ENCODE results near the gene AURKA. TPM values are rescaled to one million over a fixed set of nuclear protein-coding genes. Genes with fewer than 3 reads are reported as not detected.

AURKA gene
- total RNA-seq, 1 donor: 4.7 TPM

- H3K4me1 ChIP-seq (ENCODE audit: insufficient read depth, low read length): peaks cover 4% of the 10 kb centered on the region
- TF ChIP-seq CTCF (IDR thresholded peaks at IDR 0.05; ENCODE audit: extremely low read depth, low read depth, low read length): no peak
- no peaks in the 10 kb centered on the region for H3K9me3 ChIP-seq (ENCODE audit: low read depth, low read length)
- H3K4me3 ChIP-seq (ENCODE audit: insufficient read depth, low read length): no peak overlapping the region
- H3K36me3 ChIP-seq (ENCODE audit: insufficient read depth, low read length): peaks cover 34% of the 10 kb centered on the region
- no peak overlapping the region for H3K4me2 ChIP-seq (ENCODE audit: insufficient read depth, low read length)
- H3K79me2 ChIP-seq (ENCODE audit: insufficient read depth, low read length): peaks cover 41% of the 10 kb centered on the region
- no peak overlapping the region for H2AFZ ChIP-seq (ENCODE audit: low read length)
- no peak for DNase-seq (ENCODE audit: insufficient read length, low spot score, missing footprints)
- no peaks in the 10 kb centered on the region for H4K20me1 ChIP-seq (ENCODE audit: insufficient read depth, low read length)
- H3K27me3 ChIP-seq (ENCODE audit: insufficient read depth, low read length): no peaks in the 10 kb centered on the region
- H3K27ac ChIP-seq (ENCODE audit: low read depth, low read length): no peak overlapping the region
Observed at GRCh38 chr20:56371977-56372376, 20.0 kb downstream of the AURKA start.

GRCh38 chr20:56369179-56369578 is 22.8 kb downstream of the AURKA start:
- no peak overlapping the region for H3K27ac ChIP-seq (ENCODE audit: low read depth, low read length)
- H3K4me2 ChIP-seq (ENCODE audit: insufficient read depth, low read length): no peak overlapping the region
- peaks cover under 1% of the 10 kb centered on the region for H3K4me1 ChIP-seq (ENCODE audit: insufficient read depth, low read length)
- peaks cover 21% of the 10 kb centered on the region for H3K79me2 ChIP-seq (ENCODE audit: insufficient read depth, low read length)
- H4K20me1 ChIP-seq (ENCODE audit: insufficient read depth, low read length): no peaks in the 10 kb centered on the region
- no peak for TF ChIP-seq CTCF (IDR thresholded peaks at IDR 0.05; ENCODE audit: extremely low read depth, low read depth, low read length)
- no peaks in the 10 kb centered on the region for H3K27me3 ChIP-seq (ENCODE audit: insufficient read depth, low read length)
- H3K4me3 ChIP-seq (ENCODE audit: insufficient read depth, low read length): no peak overlapping the region
- H3K9me3 ChIP-seq (ENCODE audit: low read depth, low read length): no peaks in the 10 kb centered on the region
- no peak overlapping the region for H2AFZ ChIP-seq (ENCODE audit: low read length)
- no peak for DNase-seq (ENCODE audit: insufficient read length, low spot score, missing footprints)
- peaks cover 46% of the 10 kb centered on the region for H3K36me3 ChIP-seq (ENCODE audit: insufficient read depth, low read length)

GRCh38 chr20:56368351-56369134 is 23.5 kb downstream of the AURKA start:
- Histone ChIP-seq H3K36me3 (ENCODE audit: insufficient read depth, low read length) (peaks cover 48% of the 10 kb centered on the region), H3K4me1 (ENCODE audit: insufficient read depth, low read length) (no peaks in the 10 kb centered on the region), H3K27me3 (ENCODE audit: insufficient read depth, low read length) (no peaks in the 10 kb centered on the region), H2AFZ (ENCODE audit: low read length) (no peak overlapping the region), H3K4me2 (ENCODE audit: insufficient read depth, low read length) (no peak overlapping the region), H4K20me1 (ENCODE audit: insufficient read depth, low read length) (peaks cover 5% of the 10 kb centered on the region), H3K4me3 (ENCODE audit: insufficient read depth, low read length) (no peak overlapping the region), H3K27ac (ENCODE audit: low read depth, low read length) (no peak overlapping the region), H3K9me3 (ENCODE audit: low read depth, low read length) (no peaks in the 10 kb centered on the region), H3K79me2 (ENCODE audit: insufficient read depth, low read length) (peaks cover 26% of the 10 kb centered on the region)
- no peak for TF ChIP-seq CTCF (IDR thresholded peaks at IDR 0.05; ENCODE audit: extremely low read depth, low read depth, low read length)
- DNase-seq (ENCODE audit: insufficient read length, low spot score, missing footprints): no peak

GRCh38 chr20:56363491-56363890 is 28.5 kb downstream of the AURKA start:
- H3K27ac ChIP-seq (ENCODE audit: low read depth, low read length): no peak overlapping the region
- H3K79me2 ChIP-seq (ENCODE audit: insufficient read depth, low read length): peaks cover 42% of the 10 kb centered on the region
- no peak overlapping the region for H2AFZ ChIP-seq (ENCODE audit: low read length)
- H3K36me3 ChIP-seq (ENCODE audit: insufficient read depth, low read length): peaks cover 23% of the 10 kb centered on the region
- no peak for DNase-seq (ENCODE audit: insufficient read length, low spot score, missing footprints)
- peaks cover 12% of the 10 kb centered on the region for H4K20me1 ChIP-seq (ENCODE audit: insufficient read depth, low read length)
- no peak overlapping the region for H3K4me2 ChIP-seq (ENCODE audit: insufficient read depth, low read length)
- H3K9me3 ChIP-seq (ENCODE audit: low read depth, low read length): no peaks in the 10 kb centered on the region
- H3K4me3 ChIP-seq (ENCODE audit: insufficient read depth, low read length): no peak overlapping the region
- TF ChIP-seq CTCF (IDR thresholded peaks at IDR 0.05; ENCODE audit: extremely low read depth, low read depth, low read length): no peak
- H3K27me3 ChIP-seq (ENCODE audit: insufficient read depth, low read length): no peaks in the 10 kb centered on the region
- H3K4me1 ChIP-seq (ENCODE audit: insufficient read depth, low read length): peaks cover 14% of the 10 kb centered on the region

Data from osteoblast (primary cell).